T1000 (cell line): Measurements from ENCODE around the gene TRIL.

Source experiments
- DNase-seq: peaks from one replicate; lab custom pipeline; 2025; ENCODE audit warnings: mixed read lengths; lab: John Stamatoyannopoulos, UW

TRIL gene

DNA sequence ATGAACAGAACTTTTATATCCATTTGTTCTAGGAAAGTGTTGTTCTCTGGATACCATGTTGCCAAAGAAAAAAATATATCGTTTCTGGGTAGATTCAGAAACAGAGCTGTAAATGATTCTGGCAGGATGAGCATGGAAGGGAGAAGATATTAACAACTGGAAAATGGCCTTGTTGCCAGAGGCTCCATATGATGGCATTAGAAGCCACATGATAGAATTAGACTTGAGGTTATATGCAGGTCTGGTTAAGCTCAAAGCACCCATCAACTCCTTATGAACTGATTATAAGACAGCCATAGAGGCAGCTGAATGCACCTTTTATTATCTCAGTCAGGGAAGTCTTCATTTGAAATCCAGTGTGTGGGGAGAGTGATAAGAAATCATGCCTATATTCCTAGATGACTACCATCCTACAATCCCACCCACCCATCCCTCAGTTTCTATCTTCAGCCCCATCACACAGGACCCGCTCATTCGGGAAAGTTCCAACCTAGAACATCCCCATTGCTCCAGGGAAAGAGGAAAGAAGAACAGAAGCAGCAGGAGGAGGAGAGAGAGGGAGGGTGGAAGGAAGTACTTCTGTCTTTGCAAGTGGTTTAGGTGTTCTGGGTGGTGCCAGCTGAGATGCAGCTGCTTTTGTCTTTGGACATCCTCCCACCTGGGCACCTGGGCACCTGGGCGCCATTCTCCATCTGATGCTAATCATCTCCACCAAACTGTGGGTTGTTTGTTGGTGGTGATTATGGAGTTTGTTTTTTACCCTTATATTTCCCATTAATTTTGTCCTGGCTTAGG lies 25.5 kb upstream of the TRIL start:
- DNase-seq: no peak

DNA sequence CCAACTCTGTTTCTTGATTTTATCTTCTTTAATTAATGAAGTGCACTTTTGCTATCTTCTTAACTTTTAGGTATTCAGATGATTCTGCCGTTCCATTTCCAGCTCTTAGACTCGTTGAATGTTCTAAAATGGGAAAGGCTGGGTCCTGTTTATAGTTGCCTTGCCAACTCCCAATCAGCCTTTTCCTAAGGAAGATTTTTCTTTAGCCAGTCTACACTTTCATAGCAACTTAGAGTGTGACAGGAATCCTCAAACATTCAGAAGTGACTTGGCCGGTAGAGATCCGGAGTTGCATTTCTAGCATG lies 23.0 kb upstream of the TRIL start:
- DNase-seq: no peak

- DNase-seq: no peak
These were observed 22.5 kb upstream of the TRIL start for GRCh38 chr7:28980451-28981160.

DNA sequence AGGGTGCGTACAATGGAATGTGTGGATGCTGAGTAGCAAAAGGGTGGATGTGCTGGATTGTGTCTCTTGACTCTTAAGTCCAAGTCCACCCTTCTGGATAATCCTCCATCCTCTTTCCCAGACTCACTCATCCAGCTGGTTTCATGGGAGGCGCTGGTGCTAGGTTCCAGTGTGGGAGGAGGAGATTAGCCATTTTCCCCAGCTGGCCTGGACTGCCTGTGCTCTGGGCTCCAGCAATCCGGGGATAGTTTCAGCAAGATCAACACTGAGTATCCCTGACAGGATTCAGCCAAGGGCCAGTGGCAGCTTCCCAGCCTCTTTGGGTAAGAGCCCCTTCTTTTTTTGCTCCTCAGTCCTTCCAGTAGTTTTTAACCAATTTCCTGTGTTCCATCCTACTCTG lies 21.6 kb upstream of the TRIL start:
- no peak for DNase-seq

- DNase-seq: no peak
These were observed 19.8 kb upstream of the TRIL start for GRCh38 chr7:28977881-28978280.

GRCh38 chr7:28976022-28976421 lies 17.9 kb upstream of the TRIL start:
- DNase-seq: no peak

DNA sequence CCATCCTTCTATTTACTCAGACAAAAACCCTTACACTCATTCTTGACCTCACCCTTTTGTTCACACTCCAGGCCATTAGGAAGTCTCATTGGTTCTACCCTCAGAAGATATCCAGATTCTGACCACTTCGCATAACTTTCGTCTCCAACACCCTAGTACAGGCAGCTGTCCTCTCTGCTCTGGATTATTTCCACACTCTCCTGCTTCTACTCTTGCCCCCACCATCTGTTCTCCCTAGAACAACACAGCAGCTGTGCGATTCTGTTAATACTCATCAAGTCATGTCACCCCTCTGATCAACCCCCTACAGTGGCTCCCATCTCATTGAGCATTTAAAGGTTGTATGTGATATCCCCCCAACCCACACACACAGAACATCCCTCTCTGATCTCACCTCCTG lies 15.5 kb upstream of the TRIL start:
- DNase-seq: no peak

DNA sequence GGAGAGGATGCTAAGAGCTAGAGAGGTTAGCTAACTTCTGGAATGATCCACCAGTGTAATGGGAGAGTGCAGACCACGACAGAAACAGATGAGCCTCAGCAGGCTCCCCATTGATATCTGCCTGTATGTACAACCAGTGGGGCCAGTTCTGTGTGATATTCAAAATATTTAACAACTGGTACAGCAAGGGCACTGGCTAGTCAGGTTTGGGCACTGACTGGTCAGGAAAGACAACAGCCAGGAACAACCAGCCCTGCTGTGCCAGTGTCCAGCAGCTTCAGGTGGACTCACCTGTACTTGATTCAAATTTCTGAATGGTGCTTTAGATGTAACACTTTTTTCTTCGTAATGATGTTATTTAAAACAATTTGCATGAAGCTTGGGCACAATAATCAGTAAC lies 5.9 kb upstream of the TRIL start:
- DNase-seq: no peak

DNA sequence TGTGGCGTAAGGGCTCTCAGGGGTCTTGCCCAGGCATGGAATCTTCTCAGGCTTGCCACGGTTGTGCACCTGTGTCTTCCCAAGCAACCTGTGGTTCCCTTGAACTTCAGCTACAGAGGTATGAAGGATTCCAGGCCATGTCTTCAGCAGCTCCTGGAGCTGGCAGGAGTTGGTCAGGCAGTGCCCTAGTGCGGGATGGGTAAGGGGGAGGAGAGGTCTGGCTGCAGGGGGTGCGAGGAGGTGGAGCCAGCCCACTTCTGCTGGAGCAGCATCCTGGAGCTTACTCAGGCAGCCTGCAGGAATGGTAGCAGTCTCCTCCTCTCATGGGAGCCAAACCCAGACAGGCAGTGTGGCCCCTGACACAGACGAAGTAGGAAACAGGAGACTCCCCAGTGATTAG lies 3.8 kb upstream of the TRIL start:
- no peak for DNase-seq

DNA sequence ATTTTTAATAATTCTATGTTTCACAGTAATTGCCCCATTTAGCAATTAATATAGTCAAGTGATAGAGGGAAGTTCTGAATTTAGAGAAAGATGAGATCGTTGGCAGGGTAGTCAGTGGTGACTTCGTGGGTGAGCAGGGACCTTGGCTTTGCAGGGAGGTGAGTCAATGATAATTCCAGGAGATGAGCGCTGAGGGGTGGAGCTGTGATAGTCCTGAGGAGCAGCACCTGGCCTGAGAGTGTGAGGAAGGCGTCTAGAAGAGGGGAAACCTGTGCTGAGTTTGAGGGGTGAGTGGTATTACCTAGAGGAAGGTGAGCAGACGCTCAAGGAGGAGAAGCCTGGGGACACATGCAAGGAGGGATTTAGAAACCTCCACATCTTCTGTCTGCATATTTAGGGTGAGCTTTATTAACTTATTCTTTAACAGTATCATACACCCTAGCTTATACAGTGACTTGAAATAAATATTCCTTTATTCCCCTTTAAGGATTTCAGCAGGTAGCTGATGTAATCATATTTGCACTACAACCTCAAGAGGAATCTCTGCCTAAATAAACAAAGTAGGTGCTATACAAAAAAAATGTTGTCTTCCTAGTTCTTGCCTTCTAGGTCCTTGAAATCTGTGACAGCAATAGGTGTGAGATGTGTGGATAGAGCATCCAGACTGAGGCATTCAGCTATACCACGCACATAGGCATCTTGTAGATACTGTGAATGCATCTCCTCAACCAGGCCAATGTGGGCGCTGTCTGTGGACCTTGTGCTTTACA lies 2.1 kb upstream of the TRIL start:
- DNase-seq: no peak

GRCh38 chr7:28958980-28959347 lies 834 bp upstream of the TRIL start:
- no peak for DNase-seq

GRCh38 chr7:28957751-28958234 lies 337 bp downstream of the TRIL start:
- DNase-seq: no peak

DNA sequence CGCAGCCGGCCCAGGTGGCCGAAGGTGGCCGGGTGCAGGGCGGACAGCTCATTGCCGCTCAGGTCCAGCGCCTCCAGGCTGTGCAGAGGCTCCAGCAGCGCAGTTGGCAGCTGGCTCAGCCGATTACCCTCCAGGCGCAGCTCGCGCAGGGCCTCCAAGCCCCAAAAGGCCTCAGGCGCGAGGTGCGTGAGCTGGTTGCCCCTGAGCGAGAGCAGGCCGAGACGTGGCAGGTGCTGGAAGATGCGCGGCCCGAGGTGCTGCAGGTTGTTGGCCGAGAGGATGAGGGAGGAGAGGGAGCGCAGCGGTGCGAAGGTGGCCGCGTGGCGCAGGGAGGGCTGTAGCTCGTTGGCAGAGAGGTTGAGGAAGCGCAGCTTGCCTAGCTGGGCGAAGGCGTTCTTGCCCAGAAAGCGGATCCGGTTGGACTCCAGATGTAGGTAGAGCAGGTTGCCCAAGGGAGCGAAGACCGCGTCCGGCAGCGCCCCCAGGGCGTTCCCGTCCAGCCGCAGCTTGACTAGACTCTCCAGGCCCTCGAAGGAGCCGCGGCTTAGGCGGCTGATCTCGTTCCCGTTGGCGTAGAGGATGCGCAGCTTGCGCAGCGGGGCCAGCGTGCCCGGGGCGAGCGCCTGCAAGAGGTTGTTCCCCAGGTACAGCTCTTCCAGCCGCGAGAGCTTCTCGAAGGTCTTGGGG lies 923 bp downstream of the TRIL start:
- no peak for DNase-seq

DNA sequence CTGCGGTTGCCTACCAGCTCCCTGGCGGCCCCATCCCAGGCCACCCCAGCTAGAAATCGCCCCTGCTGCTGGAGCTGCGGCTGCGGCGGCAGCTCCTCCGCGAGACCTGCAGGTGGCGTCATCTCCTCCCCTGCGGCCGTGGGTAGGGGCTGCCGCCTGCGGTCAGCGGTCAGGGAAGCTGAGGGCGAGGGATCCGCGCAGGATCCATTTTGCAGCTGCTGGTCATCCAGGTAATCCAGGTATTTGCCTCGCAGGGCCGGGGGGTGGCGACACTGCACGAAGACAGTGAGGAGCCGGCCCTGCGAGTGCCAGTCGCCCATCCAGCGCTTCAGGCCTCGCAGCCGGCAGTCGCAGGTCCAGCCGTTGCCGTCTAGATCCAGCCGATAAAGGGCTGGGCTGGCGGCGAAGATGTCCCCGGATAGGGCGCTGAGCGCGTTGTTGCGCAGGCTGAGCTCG lies 1.5 kb downstream of the TRIL start:
- DNase-seq: no peak

- DNase-seq: no peak
These were observed 2.2 kb downstream of the TRIL start for GRCh38 chr7:28955718-28956607.

DNA sequence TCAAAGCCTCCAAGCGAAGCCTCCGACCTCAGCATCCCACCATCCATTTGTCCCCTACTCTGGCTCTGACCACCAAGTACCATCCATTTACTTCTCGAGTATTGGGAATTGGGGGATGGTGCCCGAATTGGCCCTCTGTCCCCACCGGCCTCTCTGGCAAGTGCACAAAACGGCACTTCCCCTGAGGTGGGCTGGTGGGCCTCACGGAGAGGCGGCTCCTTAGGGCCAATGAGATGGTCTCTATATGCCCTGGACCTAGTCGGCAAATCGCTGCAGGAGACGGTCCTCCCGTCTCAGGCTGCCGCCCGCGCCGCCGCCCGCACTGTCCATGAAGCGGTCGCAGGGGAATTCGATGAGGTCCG lies 2.8 kb downstream of the TRIL start:
- no peak for DNase-seq

GRCh38 chr7:28954946-28955345 lies 3.2 kb downstream of the TRIL start:
- no peak for DNase-seq

GRCh38 chr7:28954471-28954870 lies 3.7 kb downstream of the TRIL start:
- no peak for DNase-seq

- no peak for DNase-seq
These were observed 4.5 kb downstream of the TRIL start for GRCh38 chr7:28953633-28954032.

DNA sequence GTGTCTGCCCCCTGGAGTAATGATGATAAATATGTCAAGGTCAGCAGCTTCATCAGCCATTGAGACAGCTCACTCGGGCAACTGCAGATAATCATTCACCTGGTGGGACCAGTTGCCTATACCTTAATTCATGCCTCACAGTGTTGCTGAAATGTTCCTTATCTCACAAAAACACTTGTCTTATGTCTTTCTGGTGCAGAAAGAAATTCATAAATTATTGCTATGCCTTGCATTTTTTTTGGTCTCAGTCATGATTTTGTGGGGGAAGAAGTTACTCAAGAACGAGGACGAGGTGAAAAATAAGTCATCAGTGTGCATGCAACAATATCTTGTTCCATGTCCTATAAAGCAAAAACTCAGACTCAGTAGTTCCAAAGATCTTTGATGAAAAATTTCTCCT lies 16.0 kb downstream of the TRIL start:
- DNase-seq: no peak

DNA sequence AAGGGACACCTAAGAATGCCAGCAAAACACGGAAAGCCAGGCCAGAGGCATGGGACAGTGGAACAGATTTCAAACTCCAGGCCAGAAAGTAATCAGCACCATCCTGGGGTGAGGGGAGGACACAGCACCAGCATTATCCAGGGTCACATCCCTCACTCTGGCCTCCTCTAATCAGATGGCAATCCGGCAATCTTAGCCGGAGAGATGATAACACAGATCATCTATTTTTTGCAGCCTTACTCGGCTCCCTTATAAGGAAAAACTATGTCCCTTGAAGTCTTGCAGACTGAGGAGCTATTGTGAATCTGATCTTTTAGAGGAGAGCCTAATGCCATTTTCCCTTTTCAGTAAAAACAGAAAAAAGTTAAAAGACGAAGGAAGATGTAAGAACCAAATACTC lies 16.5 kb downstream of the TRIL start:
- DNase-seq: no peak
